GM21423 (cell line): ENCODE data around the gene STIL.

ENCODE experiments used
- ATAC-seq: cut with Tn5 transposase; IDR thresholded peaks from one replicate; pipeline ENCODE4 v1.9.1; 2021; ENCODE audit warnings: mild to moderate bottlenecking, moderate library complexity; ENCODE audit not compliant: unreplicated experiment

STIL gene

GRCh38 chr1:47238935-47239592 is 74.9 kb downstream of the STIL start:
- ATAC-seq: no peak

GRCh38 chr1:47235806-47236205 is 78.1 kb downstream of the STIL start:
- ATAC-seq: no peak

- ATAC-seq: no peak
Observed at GRCh38 chr1:47235241-47235681, 78.7 kb downstream of the STIL start.

GRCh38 chr1:47233186-47233585 is 80.8 kb downstream of the STIL start:
- no peak for ATAC-seq

GRCh38 chr1:47232187-47232874 is 81.6 kb downstream of the STIL start, which contains the start of gene TAL1:
Gene TAL1 (minus strand): TSS chr1:47232225. CDS start chr1:47225888, 6,337 bp downstream.
- ATAC-seq: no peak

GRCh38 chr1:47231301-47232186 is 82.4 kb downstream of the STIL start:
- no peak for ATAC-seq

- no peak for ATAC-seq
Observed at GRCh38 chr1:47230692-47231300, 83.2 kb downstream of the STIL start.

- no peak for ATAC-seq
Observed at GRCh38 chr1:47229886-47230691, 83.9 kb downstream of the STIL start.

- no peak for ATAC-seq
Observed at GRCh38 chr1:47229031-47229885, 84.7 kb downstream of the STIL start.

- ATAC-seq: no peak
Observed at GRCh38 chr1:47228644-47229030, 85.3 kb downstream of the STIL start.

GRCh38 chr1:47227341-47228232 is 86.4 kb downstream of the STIL start:
- no peak for ATAC-seq

GRCh38 chr1:47226839-47227215 is 87.1 kb downstream of the STIL start:
- ATAC-seq: no peak

- ATAC-seq: no peak
Observed at GRCh38 chr1:47226121-47226838, 87.7 kb downstream of the STIL start.

GRCh38 chr1:47225430-47226100 is 88.4 kb downstream of the STIL start:
- ATAC-seq: no peak

GRCh38 chr1:47224676-47225399 is 89.1 kb downstream of the STIL start:
- no peak for ATAC-seq

GRCh38 chr1:47223921-47224675 is 89.8 kb downstream of the STIL start:
- no peak for ATAC-seq
